Measurements from ENCODE around the gene ZNF691. TPM values are rescaled to one million over a fixed set of nuclear protein-coding genes. Genes with fewer than 3 reads are reported as not detected.

The ZNF691 gene
- total and polyA plus RNA-seq, 8 donors: 9.9 to 22.2 (median 17.8) TPM

GRCh38 chr1:42838482-42839190, 7.8 kb upstream of the ZNF691 start:
- TF ChIP-seq, protein P1, sequence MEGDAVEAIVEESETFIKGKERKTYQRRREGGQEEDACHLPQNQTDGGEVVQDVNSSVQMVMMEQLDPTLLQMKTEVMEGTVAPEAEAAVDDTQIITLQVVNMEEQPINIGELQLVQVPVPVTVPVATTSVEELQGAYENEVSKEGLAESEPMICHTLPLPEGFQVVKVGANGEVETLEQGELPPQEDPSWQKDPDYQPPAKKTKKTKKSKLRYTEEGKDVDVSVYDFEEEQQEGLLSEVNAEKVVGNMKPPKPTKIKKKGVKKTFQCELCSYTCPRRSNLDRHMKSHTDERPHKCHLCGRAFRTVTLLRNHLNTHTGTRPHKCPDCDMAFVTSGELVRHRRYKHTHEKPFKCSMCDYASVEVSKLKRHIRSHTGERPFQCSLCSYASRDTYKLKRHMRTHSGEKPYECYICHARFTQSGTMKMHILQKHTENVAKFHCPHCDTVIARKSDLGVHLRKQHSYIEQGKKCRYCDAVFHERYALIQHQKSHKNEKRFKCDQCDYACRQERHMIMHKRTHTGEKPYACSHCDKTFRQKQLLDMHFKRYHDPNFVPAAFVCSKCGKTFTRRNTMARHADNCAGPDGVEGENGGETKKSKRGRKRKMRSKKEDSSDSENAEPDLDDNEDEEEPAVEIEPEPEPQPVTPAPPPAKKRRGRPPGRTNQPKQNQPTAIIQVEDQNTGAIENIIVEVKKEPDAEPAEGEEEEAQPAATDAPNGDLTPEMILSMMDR (IDR thresholded peaks at IDR 0.05): no peak
- H3K9me3 ChIP-seq: no peaks in the 10 kb centered on the region
- no peaks in the 10 kb centered on the region for H3K27me3 ChIP-seq
- H3K4me3 ChIP-seq: no peak overlapping the region
- H3K36me3 ChIP-seq: peaks cover 0 to 25% of the 10 kb centered on the region in 2 donors
- intact Hi-C loops (cut with DNase I): no loop called here
- no peak for DNase-seq
- H3K4me1 ChIP-seq: peaks cover 0 to 13% of the 10 kb centered on the region in 2 donors
- ATAC-seq: peak; percentile 68
- peak overlapping the region in 1 of 2 donors; percentile 46 for H3K27ac ChIP-seq

DNA sequence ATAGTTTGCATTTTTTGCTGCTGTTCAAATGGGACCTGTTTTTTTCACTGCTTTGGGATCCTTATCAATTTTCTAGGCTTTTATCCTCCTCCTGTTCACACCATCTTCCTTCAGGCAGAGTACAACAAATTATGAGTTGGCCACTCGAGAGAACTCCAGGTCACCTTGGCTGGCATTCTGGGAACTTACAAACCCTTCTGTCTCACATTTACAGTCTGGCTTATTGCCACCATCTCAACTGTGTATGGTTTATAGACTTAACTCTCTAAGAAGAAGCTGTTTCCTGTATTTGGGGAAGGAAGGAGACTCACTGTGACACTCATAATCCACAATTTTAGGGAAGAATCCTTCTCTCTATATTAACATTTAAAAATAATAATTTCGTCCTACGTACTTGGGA, 5.4 kb upstream of the ZNF691 start:
- DNase-seq (no peak), ATAC-seq (no peak)
- Histone ChIP-seq H3K9me3 (no peaks in the 10 kb centered on the region), H3K36me3 (peaks cover 0 to 21% of the 10 kb centered on the region in 2 donors), H3K27ac (no peak overlapping the region), H3K4me3 (no peak overlapping the region), H3K27me3 (no peaks in the 10 kb centered on the region), H3K4me1 (peaks cover 0 to 33% of the 10 kb centered on the region in 2 donors)
- TF ChIP-seq, protein P1 (IDR thresholded peaks at IDR 0.05): no peak
- intact Hi-C loops (cut with DNase I): no loop called here

DNA sequence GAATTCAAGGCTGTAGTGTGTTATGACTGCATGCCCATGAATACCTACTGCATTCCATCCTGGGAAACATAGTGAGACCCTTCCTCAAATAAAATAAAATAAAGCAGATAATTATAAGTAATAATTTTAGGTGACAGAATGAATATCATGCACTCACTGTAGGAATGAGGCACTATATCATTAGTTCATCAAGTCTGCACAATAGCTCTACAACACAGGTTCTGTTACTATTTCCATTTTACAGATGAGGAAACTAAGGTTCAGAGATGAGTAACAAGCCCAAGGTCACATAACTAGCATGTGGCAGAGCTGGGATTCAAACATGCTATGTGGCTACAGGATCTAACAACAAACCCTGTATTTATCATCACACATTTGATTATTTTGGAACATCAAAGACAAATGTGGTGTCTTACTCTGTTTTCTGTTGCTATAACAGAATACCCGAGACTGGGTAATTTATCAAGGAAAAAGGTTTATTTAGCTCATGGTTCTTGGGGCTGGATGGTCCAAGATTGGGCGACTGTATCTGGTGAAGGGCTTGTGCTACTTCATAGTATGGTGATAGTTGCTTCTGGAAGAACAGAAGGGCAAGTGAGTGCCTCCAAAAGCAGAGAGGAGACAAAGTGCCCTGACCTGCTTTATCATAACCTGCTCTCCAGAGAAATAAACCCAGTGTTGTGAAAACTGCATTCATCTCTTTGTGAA, 4.8 kb upstream of the ZNF691 start:
- H3K9me3 ChIP-seq: no peaks in the 10 kb centered on the region

DNA sequence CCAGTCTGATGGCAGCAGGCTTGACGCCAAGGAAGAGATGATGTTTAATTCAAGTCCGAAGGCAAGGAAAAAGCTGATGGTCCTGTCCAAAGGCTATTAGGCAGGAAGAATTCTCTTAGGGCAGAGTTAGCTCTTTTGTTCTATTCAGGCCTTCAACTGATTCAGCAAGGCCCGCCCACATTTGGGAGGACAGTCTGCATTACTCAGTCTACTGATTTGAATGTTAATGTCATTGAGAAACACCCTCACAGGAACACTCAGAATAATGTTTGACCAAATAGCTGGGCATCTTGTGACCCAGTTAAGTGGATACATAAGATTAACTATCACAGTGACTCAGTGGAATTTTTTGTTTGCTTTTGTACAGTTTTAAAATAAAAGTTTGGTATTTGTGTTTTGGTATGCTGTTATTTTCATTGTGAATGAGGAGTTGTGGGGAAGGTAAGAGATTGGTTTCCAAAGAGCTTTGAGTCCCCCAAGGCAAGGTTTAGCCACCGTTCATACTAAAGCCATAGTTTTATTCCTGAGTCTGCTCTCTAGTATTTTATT, 1.7 kb upstream of the ZNF691 start:
- DNase-seq: no peak
- TF ChIP-seq, protein P1 (IDR thresholded peaks at IDR 0.05): no peak
- peak; percentile 9 for ATAC-seq
- H3K9me3 ChIP-seq: no peaks in the 10 kb centered on the region
- H3K27ac ChIP-seq: no peak overlapping the region
- no peaks in the 10 kb centered on the region for H3K27me3 ChIP-seq
- H3K36me3 ChIP-seq: peaks cover 0 to 15% of the 10 kb centered on the region in 2 donors
- no peak overlapping the region for H3K4me3 ChIP-seq
- intact Hi-C loops (cut with DNase I): no loop called here
- H3K4me1 ChIP-seq: peaks cover 12 to 32% of the 10 kb centered on the region in 2 donors

More for the DNA sequence above, 4.8 kb upstream of the ZNF691 start:
- ATAC-seq (no peak), DNase-seq (no peak)
- Histone ChIP-seq H3K27ac (no peak overlapping the region), H3K27me3 (no peaks in the 10 kb centered on the region), H3K4me3 (no peak overlapping the region), H3K4me1 (peaks cover 0 to 33% of the 10 kb centered on the region in 2 donors), H3K36me3 (peaks cover 0 to 21% of the 10 kb centered on the region in 2 donors)
- TF ChIP-seq, protein P1 (IDR thresholded peaks at IDR 0.05): no peak
- intact Hi-C loops (cut with DNase I): no loop called here

GRCh38 chr1:42845193-42845592, 1.2 kb upstream of the ZNF691 start:
- Histone ChIP-seq H3K27ac (no peak overlapping the region), H3K4me3 (peak overlapping the region in 1 of 2 donors; percentile 91), H3K4me1 (peaks cover 12 to 32% of the 10 kb centered on the region in 2 donors), H3K9me3 (no peaks in the 10 kb centered on the region), H3K36me3 (peaks cover 0 to 16% of the 10 kb centered on the region in 2 donors), H3K27me3 (no peaks in the 10 kb centered on the region)
- intact Hi-C loops (cut with DNase I): no loop called here
- DNase-seq (no peak), ATAC-seq (no peak)
- TF ChIP-seq, protein P1 (IDR thresholded peaks at IDR 0.05): no peak

Measured in left lung (tissue), 10 donors.